Brain pericyte (primary cell): ENCODE results near the gene EHD4.

Experiments
- DNase-seq: peaks from one replicate; pipeline ENCODE4 v3.0.0-alpha.2; 2012; ENCODE audit warnings: low read depth, low spot score

The EHD4 gene

GRCh38 chr15:41895957-41896356, 76.4 kb downstream of the EHD4 start:
- DNase-seq = no peak

GRCh38 chr15:41895491-41895890, 76.9 kb downstream of the EHD4 start:
- no peak for DNase-seq

- no peak for DNase-seq
These were observed 77.4 kb downstream of the EHD4 start for GRCh38 chr15:41894791-41895463.

- DNase-seq = no peak
These were observed 78.0 kb downstream of the EHD4 start for GRCh38 chr15:41894251-41894790.

GRCh38 chr15:41893422-41894250, 78.7 kb downstream of the EHD4 start, which contains the start of gene SPTBN5:
TSS of gene SPTBN5 (minus strand) at chr15:41894053. CDS start at chr15:41893497, 556 bp downstream.
- no peak for DNase-seq

GRCh38 chr15:41892621-41893421, 79.5 kb downstream of the EHD4 start:
- no peak for DNase-seq

GRCh38 chr15:41891946-41892345, 80.4 kb downstream of the EHD4 start:
- DNase-seq = no peak

GRCh38 chr15:41891226-41891625, 81.1 kb downstream of the EHD4 start:
- no peak for DNase-seq

- DNase-seq = no peak
These were observed 82.2 kb downstream of the EHD4 start for GRCh38 chr15:41890050-41890690.

GRCh38 chr15:41888662-41889253, 83.6 kb downstream of the EHD4 start:
- no peak for DNase-seq

GRCh38 chr15:41887893-41888292, 84.5 kb downstream of the EHD4 start:
- no peak for DNase-seq

GRCh38 chr15:41887161-41887560, 85.2 kb downstream of the EHD4 start:
- no peak for DNase-seq

GRCh38 chr15:41886741-41887140, 85.6 kb downstream of the EHD4 start:
- no peak for DNase-seq

- DNase-seq = no peak
These were observed 86.5 kb downstream of the EHD4 start for GRCh38 chr15:41885841-41886240.

GRCh38 chr15:41885321-41885720, 87.0 kb downstream of the EHD4 start:
- no peak for DNase-seq

GRCh38 chr15:41884458-41884857, 87.9 kb downstream of the EHD4 start:
- DNase-seq = no peak

- no peak for DNase-seq
These were observed 88.9 kb downstream of the EHD4 start for GRCh38 chr15:41883484-41883825.

GRCh38 chr15:41882689-41883483, 89.5 kb downstream of the EHD4 start:
- no peak for DNase-seq

- no peak for DNase-seq
These were observed 90.3 kb downstream of the EHD4 start for GRCh38 chr15:41881920-41882688.

GRCh38 chr15:41881550-41881919, 90.8 kb downstream of the EHD4 start:
- no peak for DNase-seq
